ENCODE data around the gene EED.

Gene EED

GRCh38 chr11:86246293-86246675, 1.7 kb downstream of the EED start:
- Histone ChIP-seq H3K27ac (ENCODE audit: low read depth in 2 of 2, low read length in 2 of 2) (no peak overlapping the region), H3K9ac (ENCODE audit: low read depth in 1 of 2, low read length in 2 of 2) (peak overlapping the region; percentile 79 to 97), H3K36me3 (ENCODE audit: control insufficient read depth in 2 of 2, insufficient read depth in 2 of 2, low read length in 2 of 2) (no peaks in the 10 kb centered on the region), H3K4me1 (ENCODE audit: control insufficient read depth in 2 of 2, insufficient read depth in 2 of 2, low read length in 2 of 2) (peaks cover 21 to 22% of the 10 kb centered on the region in 2 donors), H3K27me3 (ENCODE audit: control insufficient read depth in 2 of 2, insufficient read depth in 2 of 2, low read length in 2 of 2) (no peaks in the 10 kb centered on the region), H3K9me3 (ENCODE audit: control insufficient read depth in 2 of 2, low read length in 2 of 2) (no peaks in the 10 kb centered on the region), H3K4me3 (ENCODE audit: low read length in 2 of 2) (peak overlapping the region; percentile 98 to 100)

GRCh38 chr11:86247608-86248007, 3.1 kb downstream of the EED start:
- Histone ChIP-seq H3K9ac (ENCODE audit: low read depth in 1 of 2, low read length in 2 of 2) (no peak overlapping the region), H3K9me3 (ENCODE audit: control insufficient read depth in 2 of 2, low read length in 2 of 2) (no peaks in the 10 kb centered on the region), H3K4me3 (ENCODE audit: low read length in 2 of 2) (peak overlapping the region in 1 of 2 donors; percentile 43), H3K4me1 (ENCODE audit: control insufficient read depth in 2 of 2, insufficient read depth in 2 of 2, low read length in 2 of 2) (peaks cover 21 to 22% of the 10 kb centered on the region in 2 donors), H3K27me3 (ENCODE audit: control insufficient read depth in 2 of 2, insufficient read depth in 2 of 2, low read length in 2 of 2) (no peaks in the 10 kb centered on the region), H3K36me3 (ENCODE audit: control insufficient read depth in 2 of 2, insufficient read depth in 2 of 2, low read length in 2 of 2) (peaks cover 0 to under 1% of the 10 kb centered on the region in 2 donors), H3K27ac (ENCODE audit: low read depth in 2 of 2, low read length in 2 of 2) (no peak overlapping the region)

- Histone ChIP-seq H3K27ac (ENCODE audit: low read depth in 2 of 2, low read length in 2 of 2) (no peak overlapping the region), H3K27me3 (ENCODE audit: control insufficient read depth in 2 of 2, insufficient read depth in 2 of 2, low read length in 2 of 2) (no peaks in the 10 kb centered on the region), H3K4me1 (ENCODE audit: control insufficient read depth in 2 of 2, insufficient read depth in 2 of 2, low read length in 2 of 2) (peaks cover 19 to 25% of the 10 kb centered on the region in 2 donors), H3K9ac (ENCODE audit: low read depth in 1 of 2, low read length in 2 of 2) (no peak overlapping the region), H3K4me3 (ENCODE audit: low read length in 2 of 2) (no peak overlapping the region), H3K36me3 (ENCODE audit: control insufficient read depth in 2 of 2, insufficient read depth in 2 of 2, low read length in 2 of 2) (peaks cover 0 to 3% of the 10 kb centered on the region in 2 donors), H3K9me3 (ENCODE audit: control insufficient read depth in 2 of 2, low read length in 2 of 2) (no peaks in the 10 kb centered on the region)
These were observed 4.1 kb downstream of the EED start for GRCh38 chr11:86248609-86249008.

GRCh38 chr11:86249307-86250098, 5.0 kb downstream of the EED start:
- H3K27ac ChIP-seq (ENCODE audit: low read depth in 2 of 2, low read length in 2 of 2), result no peak overlapping the region
- no peaks in the 10 kb centered on the region for H3K27me3 ChIP-seq (ENCODE audit: control insufficient read depth in 2 of 2, insufficient read depth in 2 of 2, low read length in 2 of 2)
- H3K4me1 ChIP-seq (ENCODE audit: control insufficient read depth in 2 of 2, insufficient read depth in 2 of 2, low read length in 2 of 2), result peaks cover 14 to 21% of the 10 kb centered on the region in 2 donors
- H3K36me3 ChIP-seq (ENCODE audit: control insufficient read depth in 2 of 2, insufficient read depth in 2 of 2, low read length in 2 of 2), result peaks cover 0 to 3% of the 10 kb centered on the region in 2 donors
- H3K4me3 ChIP-seq (ENCODE audit: low read length in 2 of 2), result no peak overlapping the region
- no peak overlapping the region for H3K9ac ChIP-seq (ENCODE audit: low read depth in 1 of 2, low read length in 2 of 2)
- no peaks in the 10 kb centered on the region for H3K9me3 ChIP-seq (ENCODE audit: control insufficient read depth in 2 of 2, low read length in 2 of 2)

GRCh38 chr11:86251345-86251744, 6.8 kb downstream of the EED start:
- no peaks in the 10 kb centered on the region for H3K9me3 ChIP-seq (ENCODE audit: control insufficient read depth in 2 of 2, low read length in 2 of 2)
- no peak overlapping the region for H3K9ac ChIP-seq (ENCODE audit: low read depth in 1 of 2, low read length in 2 of 2)
- no peak overlapping the region for H3K27ac ChIP-seq (ENCODE audit: low read depth in 2 of 2, low read length in 2 of 2)
- H3K36me3 ChIP-seq (ENCODE audit: control insufficient read depth in 2 of 2, insufficient read depth in 2 of 2, low read length in 2 of 2), result peaks cover 0 to 3% of the 10 kb centered on the region in 2 donors
- H3K4me1 ChIP-seq (ENCODE audit: control insufficient read depth in 2 of 2, insufficient read depth in 2 of 2, low read length in 2 of 2), result peaks cover 11 to 20% of the 10 kb centered on the region in 2 donors
- no peak overlapping the region for H3K4me3 ChIP-seq (ENCODE audit: low read length in 2 of 2)
- no peaks in the 10 kb centered on the region for H3K27me3 ChIP-seq (ENCODE audit: control insufficient read depth in 2 of 2, insufficient read depth in 2 of 2, low read length in 2 of 2)

- Histone ChIP-seq H3K36me3 (ENCODE audit: control insufficient read depth in 2 of 2, insufficient read depth in 2 of 2, low read length in 2 of 2) (peaks cover 11% of the 10 kb centered on the region in 2 donors), H3K9me3 (ENCODE audit: control insufficient read depth in 2 of 2, low read length in 2 of 2) (no peaks in the 10 kb centered on the region), H3K9ac (ENCODE audit: low read depth in 1 of 2, low read length in 2 of 2) (no peak overlapping the region), H3K27ac (ENCODE audit: low read depth in 2 of 2, low read length in 2 of 2) (no peak overlapping the region), H3K27me3 (ENCODE audit: control insufficient read depth in 2 of 2, insufficient read depth in 2 of 2, low read length in 2 of 2) (no peaks in the 10 kb centered on the region), H3K4me3 (ENCODE audit: low read length in 2 of 2) (no peak overlapping the region), H3K4me1 (ENCODE audit: control insufficient read depth in 2 of 2, insufficient read depth in 2 of 2, low read length in 2 of 2) (peaks cover 0 to 3% of the 10 kb centered on the region in 2 donors)
These were observed 11.3 kb downstream of the EED start for GRCh38 chr11:86255896-86256295.

GRCh38 chr11:86256608-86257007, 12.1 kb downstream of the EED start:
- peaks cover 0 to 3% of the 10 kb centered on the region in 2 donors for H3K4me1 ChIP-seq (ENCODE audit: control insufficient read depth in 2 of 2, insufficient read depth in 2 of 2, low read length in 2 of 2)
- no peak overlapping the region for H3K4me3 ChIP-seq (ENCODE audit: low read length in 2 of 2)
- no peaks in the 10 kb centered on the region for H3K9me3 ChIP-seq (ENCODE audit: control insufficient read depth in 2 of 2, low read length in 2 of 2)
- H3K9ac ChIP-seq (ENCODE audit: low read depth in 1 of 2, low read length in 2 of 2), result no peak overlapping the region
- H3K27me3 ChIP-seq (ENCODE audit: control insufficient read depth in 2 of 2, insufficient read depth in 2 of 2, low read length in 2 of 2), result no peaks in the 10 kb centered on the region
- H3K36me3 ChIP-seq (ENCODE audit: control insufficient read depth in 2 of 2, insufficient read depth in 2 of 2, low read length in 2 of 2), result peaks cover 12 to 15% of the 10 kb centered on the region in 2 donors
- no peak overlapping the region for H3K27ac ChIP-seq (ENCODE audit: low read depth in 2 of 2, low read length in 2 of 2)

- no peak overlapping the region for H3K9ac ChIP-seq (ENCODE audit: low read depth in 1 of 2, low read length in 2 of 2)
- peaks cover 14 to 23% of the 10 kb centered on the region in 2 donors for H3K36me3 ChIP-seq (ENCODE audit: control insufficient read depth in 2 of 2, insufficient read depth in 2 of 2, low read length in 2 of 2)
- no peak overlapping the region for H3K4me3 ChIP-seq (ENCODE audit: low read length in 2 of 2)
- no peak overlapping the region for H3K27ac ChIP-seq (ENCODE audit: low read depth in 2 of 2, low read length in 2 of 2)
- peaks cover 0 to 3% of the 10 kb centered on the region in 2 donors for H3K4me1 ChIP-seq (ENCODE audit: control insufficient read depth in 2 of 2, insufficient read depth in 2 of 2, low read length in 2 of 2)
- H3K9me3 ChIP-seq (ENCODE audit: control insufficient read depth in 2 of 2, low read length in 2 of 2), result no peaks in the 10 kb centered on the region
- no peaks in the 10 kb centered on the region for H3K27me3 ChIP-seq (ENCODE audit: control insufficient read depth in 2 of 2, insufficient read depth in 2 of 2, low read length in 2 of 2)
These were observed 12.9 kb downstream of the EED start for GRCh38 chr11:86257446-86257845.

GRCh38 chr11:86259730-86260129, 15.2 kb downstream of the EED start:
- peaks cover 20 to 21% of the 10 kb centered on the region in 2 donors for H3K36me3 ChIP-seq (ENCODE audit: control insufficient read depth in 2 of 2, insufficient read depth in 2 of 2, low read length in 2 of 2)
- H3K4me1 ChIP-seq (ENCODE audit: control insufficient read depth in 2 of 2, insufficient read depth in 2 of 2, low read length in 2 of 2), result no peaks in the 10 kb centered on the region
- H3K27ac ChIP-seq (ENCODE audit: low read depth in 2 of 2, low read length in 2 of 2), result no peak overlapping the region
- H3K27me3 ChIP-seq (ENCODE audit: control insufficient read depth in 2 of 2, insufficient read depth in 2 of 2, low read length in 2 of 2), result no peaks in the 10 kb centered on the region
- no peaks in the 10 kb centered on the region for H3K9me3 ChIP-seq (ENCODE audit: control insufficient read depth in 2 of 2, low read length in 2 of 2)
- no peak overlapping the region for H3K4me3 ChIP-seq (ENCODE audit: low read length in 2 of 2)
- H3K9ac ChIP-seq (ENCODE audit: low read depth in 1 of 2, low read length in 2 of 2), result no peak overlapping the region

- Histone ChIP-seq H3K4me1 (ENCODE audit: control insufficient read depth in 2 of 2, insufficient read depth in 2 of 2, low read length in 2 of 2) (no peaks in the 10 kb centered on the region), H3K27ac (ENCODE audit: low read depth in 2 of 2, low read length in 2 of 2) (no peak overlapping the region), H3K4me3 (ENCODE audit: low read length in 2 of 2) (no peak overlapping the region), H3K9me3 (ENCODE audit: control insufficient read depth in 2 of 2, low read length in 2 of 2) (no peaks in the 10 kb centered on the region), H3K9ac (ENCODE audit: low read depth in 1 of 2, low read length in 2 of 2) (no peak overlapping the region), H3K27me3 (ENCODE audit: control insufficient read depth in 2 of 2, insufficient read depth in 2 of 2, low read length in 2 of 2) (no peaks in the 10 kb centered on the region), H3K36me3 (ENCODE audit: control insufficient read depth in 2 of 2, insufficient read depth in 2 of 2, low read length in 2 of 2) (peaks cover 24 to 28% of the 10 kb centered on the region in 2 donors)
These were observed 16.8 kb downstream of the EED start for GRCh38 chr11:86261328-86261727.

All from mucosa of rectum (tissue), 2 donors.